ENCODE measurements around the gene ANGPTL8. TPM values are rescaled to one million over a fixed set of nuclear protein-coding genes. Genes with fewer than 3 reads are reported as not detected.

Gene ANGPTL8
- total RNA-seq, 2 experiments from 2014 or later = not detected

DNA sequence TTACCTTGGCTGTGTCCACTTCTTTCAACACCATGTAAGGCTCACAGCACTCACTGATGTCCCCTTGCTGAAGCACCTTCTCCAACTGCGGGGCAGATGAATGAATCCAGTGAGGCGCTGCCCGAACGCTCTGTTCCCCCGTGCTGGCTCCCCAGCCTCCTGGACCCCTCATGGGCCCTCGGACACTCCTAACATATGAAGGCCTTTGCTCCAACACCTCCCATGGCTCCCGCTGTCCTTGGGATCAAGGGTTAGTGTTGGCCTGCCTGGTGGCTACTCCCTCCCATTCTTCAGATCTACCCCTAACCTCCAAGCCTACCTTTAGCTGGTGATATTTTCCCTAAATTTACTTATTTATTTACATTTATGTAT is 4.4 kb downstream of the ANGPTL8 start:
- Mint-ChIP-seq H3K9me3 (peaks cover 4% of the 10 kb centered on the region), H3K27me3 (peaks cover 15% of the 10 kb centered on the region), H3K27ac (no peak overlapping the region), H3K4me1 (ENCODE audit: low read depth) (peaks cover 8% of the 10 kb centered on the region), H3K36me3 (no peaks in the 10 kb centered on the region), H3K4me3 (no peak overlapping the region)
- CTCF ChIA-PET = interaction anchor here (0.5 to 1.9 kb wide), 14 partner anchors 10 to 239 kb away, joined by 3 to 15 read pairs (median 4); partner anchors contain the start of genes CCDC159, ODAD3 and TMEM205
- POLR2A ChIA-PET = interaction anchor here (0.6 kb wide), 1 partner anchor 223 kb away, joined by 3 read pairs; no protein-coding TSS in a partner anchor
- no peak for DNase-seq
- intact Hi-C loops (cut with micrococcal nuclease) = no loop called here

DNA sequence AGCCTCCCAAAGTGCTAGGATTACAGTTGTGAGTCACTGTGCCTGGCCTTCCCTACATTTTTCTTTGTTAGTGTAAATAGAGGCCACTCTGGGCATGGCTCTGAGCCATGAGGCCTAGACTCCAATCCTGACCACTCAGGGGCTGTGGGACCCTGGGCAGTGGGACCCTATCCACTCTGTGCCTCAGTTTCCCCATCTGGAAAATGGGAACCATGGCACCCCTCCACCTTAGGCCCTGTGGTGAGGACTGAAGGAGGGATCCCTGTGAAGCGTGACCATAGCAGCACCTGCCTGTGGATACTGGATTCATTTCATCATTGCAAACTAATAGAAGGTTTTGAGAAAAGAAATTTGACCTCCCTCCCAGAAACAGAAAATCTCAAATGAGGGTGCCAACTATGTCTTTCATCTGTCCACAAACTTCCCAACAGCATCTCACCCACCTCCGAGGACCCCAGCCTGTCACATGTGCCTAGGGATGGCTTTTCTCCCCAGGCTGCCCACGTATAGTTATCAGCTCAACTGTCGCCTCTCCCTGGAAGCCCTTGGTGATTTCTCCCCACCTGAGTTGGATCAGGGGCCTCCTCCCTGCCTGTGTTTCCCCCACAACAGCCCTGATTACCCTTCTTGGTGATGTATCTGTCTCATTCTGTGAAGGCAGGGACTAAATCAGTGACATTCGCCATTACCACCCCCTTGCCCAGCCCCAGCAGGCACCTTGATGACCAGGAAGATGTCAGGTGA is 5.6 kb downstream of the ANGPTL8 start:
- H3K4me1 Mint-ChIP-seq (ENCODE audit: low read depth) = peaks cover 8% of the 10 kb centered on the region
- H3K27me3 Mint-ChIP-seq = peaks cover 15% of the 10 kb centered on the region
- intact Hi-C loops (cut with micrococcal nuclease) = no loop called here
- ChIA-PET POLR2A (no interaction called here), CTCF (no interaction called here)
- H3K9me3 Mint-ChIP-seq = no peaks in the 10 kb centered on the region
- H3K36me3 Mint-ChIP-seq = no peaks in the 10 kb centered on the region
- no peak overlapping the region for H3K27ac Mint-ChIP-seq
- no peak overlapping the region for H3K4me3 Mint-ChIP-seq
- no peak for DNase-seq

DNA sequence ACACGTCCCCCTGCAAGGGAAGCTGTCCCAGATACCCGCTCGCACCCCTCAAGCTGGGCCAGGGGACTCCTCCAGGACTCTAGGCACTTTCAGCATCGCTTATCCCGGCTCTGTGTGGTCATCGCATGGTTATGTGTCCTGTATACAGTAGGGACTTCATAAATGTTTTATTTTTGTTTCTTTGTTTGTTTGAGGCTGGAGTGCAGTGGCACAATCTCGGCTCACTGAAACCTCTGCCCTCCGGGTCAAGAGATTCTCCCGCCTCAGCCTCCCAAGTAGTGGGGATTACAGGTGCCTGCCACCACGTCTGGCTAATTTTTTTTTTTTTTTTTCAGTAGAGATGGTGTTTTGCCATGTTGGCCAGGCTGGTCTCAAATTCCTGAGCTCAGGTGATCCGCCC is 7.5 kb downstream of the ANGPTL8 start:
- no peaks in the 10 kb centered on the region for H3K36me3 Mint-ChIP-seq
- ChIA-PET CTCF (no interaction called here), POLR2A (no interaction called here)
- no peak overlapping the region for H3K27ac Mint-ChIP-seq
- H3K4me1 Mint-ChIP-seq (ENCODE audit: low read depth) = peaks cover 8% of the 10 kb centered on the region
- no peak overlapping the region for H3K4me3 Mint-ChIP-seq
- H3K9me3 Mint-ChIP-seq = no peaks in the 10 kb centered on the region
- H3K27me3 Mint-ChIP-seq = peaks cover 10% of the 10 kb centered on the region
- intact Hi-C loops (cut with micrococcal nuclease) = no loop called here
- no peak for DNase-seq

DNA sequence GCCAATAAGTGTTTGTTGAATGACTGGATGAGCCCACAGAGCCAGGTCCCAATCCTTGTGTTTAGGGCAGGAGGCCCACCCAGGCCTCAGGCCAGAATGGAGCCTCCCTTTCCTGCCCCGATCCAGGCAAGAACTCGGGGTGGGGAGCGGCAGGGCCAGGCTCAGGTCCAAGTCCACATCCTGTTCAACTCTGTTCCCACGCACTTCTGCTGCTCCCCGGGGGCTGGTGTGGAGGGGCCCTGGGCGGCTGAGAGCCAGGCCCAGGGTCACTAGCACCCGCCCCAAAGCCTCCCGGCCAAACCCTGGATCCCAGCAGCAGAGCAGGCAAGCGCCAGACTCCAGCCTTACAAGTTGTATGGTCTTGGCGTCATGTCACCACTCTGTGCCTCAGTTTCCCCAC is 8.0 kb downstream of the ANGPTL8 start:
- Mint-ChIP-seq H3K27me3 (peaks cover 8% of the 10 kb centered on the region), H3K9me3 (no peaks in the 10 kb centered on the region), H3K4me3 (no peak overlapping the region), H3K36me3 (no peaks in the 10 kb centered on the region), H3K4me1 (ENCODE audit: low read depth) (peaks cover 8% of the 10 kb centered on the region), H3K27ac (no peak overlapping the region)
- POLR2A ChIA-PET = no interaction called here
- CTCF ChIA-PET = no interaction called here
- intact Hi-C loops (cut with micrococcal nuclease) = no loop called here
- no peak for DNase-seq

DNA sequence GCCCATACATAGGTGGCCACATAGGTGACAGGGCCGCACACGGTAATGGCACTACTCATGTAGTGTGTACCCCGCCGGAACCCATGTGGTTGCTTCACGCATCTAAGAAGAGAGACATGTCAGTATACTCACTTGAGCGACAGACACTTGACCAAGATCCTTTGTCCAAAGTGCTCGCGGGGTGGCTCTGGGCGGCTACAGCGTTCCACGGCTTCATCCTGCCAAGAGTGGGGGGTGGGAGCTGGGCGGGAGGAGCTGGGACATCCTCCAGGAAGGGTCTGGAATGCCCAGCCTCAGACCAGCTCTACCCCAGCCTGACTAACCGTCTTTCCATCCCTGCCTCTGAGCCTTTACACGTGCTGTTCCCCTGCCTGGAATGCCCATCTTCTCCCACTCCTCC is 8.5 kb downstream of the ANGPTL8 start:
- intact Hi-C loops (cut with micrococcal nuclease) = no loop called here
- POLR2A ChIA-PET = no interaction called here

DNA sequence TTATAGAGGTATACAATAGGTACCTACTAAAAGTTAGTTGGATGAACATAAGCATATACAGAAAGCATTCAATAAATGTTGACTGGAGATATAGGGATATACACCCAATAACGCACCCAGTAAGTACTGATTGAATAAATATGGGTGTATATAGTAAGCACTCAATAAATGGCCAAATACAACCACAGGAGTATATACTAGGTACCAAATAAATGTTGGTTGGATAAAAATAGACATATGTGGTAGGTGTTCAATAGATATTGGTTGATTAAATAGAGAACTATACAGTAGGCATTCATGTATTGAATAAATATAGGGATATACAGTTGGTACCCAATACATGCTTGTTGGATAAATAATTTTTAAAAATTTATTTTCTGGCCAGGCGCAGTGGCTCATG is 9.4 kb downstream of the ANGPTL8 start:
- no peak overlapping the region for H3K4me3 Mint-ChIP-seq
- H3K27ac Mint-ChIP-seq = no peak overlapping the region
- intact Hi-C loops (cut with micrococcal nuclease) = no loop called here
- POLR2A ChIA-PET = no interaction called here
- peaks cover under 1% of the 10 kb centered on the region for H3K4me1 Mint-ChIP-seq (ENCODE audit: low read depth)
- DNase-seq = no peak
- peaks cover 2% of the 10 kb centered on the region for H3K27me3 Mint-ChIP-seq
- H3K9me3 Mint-ChIP-seq = no peaks in the 10 kb centered on the region
- CTCF ChIA-PET = no interaction called here
- H3K36me3 Mint-ChIP-seq = no peaks in the 10 kb centered on the region

More for the DNA sequence above, 8.5 kb downstream of the ANGPTL8 start:
- CTCF ChIA-PET = no interaction called here
- no peak for DNase-seq
- Mint-ChIP-seq H3K4me3 (no peak overlapping the region), H3K27ac (no peak overlapping the region), H3K4me1 (ENCODE audit: low read depth) (peaks cover 8% of the 10 kb centered on the region), H3K36me3 (no peaks in the 10 kb centered on the region), H3K27me3 (peaks cover 5% of the 10 kb centered on the region), H3K9me3 (no peaks in the 10 kb centered on the region)

DNA sequence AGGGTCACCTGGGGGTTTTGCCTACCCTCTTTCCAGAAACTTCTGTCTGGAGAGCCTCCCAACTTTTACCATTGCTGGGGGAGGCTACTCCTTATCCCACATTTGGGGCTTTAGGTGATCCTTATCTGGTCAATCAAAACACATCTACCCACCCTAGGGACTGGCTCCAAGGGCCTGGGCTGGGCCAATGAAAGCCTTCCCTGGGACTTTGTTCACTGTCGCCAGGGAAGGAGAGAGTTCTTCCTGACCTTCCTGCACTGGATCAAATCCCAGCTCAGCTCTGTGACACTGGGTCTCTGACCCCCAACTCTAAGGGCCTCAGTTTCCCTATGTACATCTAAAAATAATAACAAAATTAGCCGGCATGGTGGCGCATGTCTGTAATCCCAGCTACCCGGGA is 11.8 kb downstream of the ANGPTL8 start:
- no peak overlapping the region for H3K4me3 Mint-ChIP-seq
- no peaks in the 10 kb centered on the region for H3K36me3 Mint-ChIP-seq
- H3K4me1 Mint-ChIP-seq (ENCODE audit: low read depth) = no peaks in the 10 kb centered on the region
- intact Hi-C loops (cut with micrococcal nuclease) = no loop called here
- no peaks in the 10 kb centered on the region for H3K9me3 Mint-ChIP-seq
- no peak overlapping the region for H3K27ac Mint-ChIP-seq
- DNase-seq = no peak
- ChIA-PET CTCF (no interaction called here), POLR2A (no interaction called here)
- H3K27me3 Mint-ChIP-seq = no peaks in the 10 kb centered on the region

DNA sequence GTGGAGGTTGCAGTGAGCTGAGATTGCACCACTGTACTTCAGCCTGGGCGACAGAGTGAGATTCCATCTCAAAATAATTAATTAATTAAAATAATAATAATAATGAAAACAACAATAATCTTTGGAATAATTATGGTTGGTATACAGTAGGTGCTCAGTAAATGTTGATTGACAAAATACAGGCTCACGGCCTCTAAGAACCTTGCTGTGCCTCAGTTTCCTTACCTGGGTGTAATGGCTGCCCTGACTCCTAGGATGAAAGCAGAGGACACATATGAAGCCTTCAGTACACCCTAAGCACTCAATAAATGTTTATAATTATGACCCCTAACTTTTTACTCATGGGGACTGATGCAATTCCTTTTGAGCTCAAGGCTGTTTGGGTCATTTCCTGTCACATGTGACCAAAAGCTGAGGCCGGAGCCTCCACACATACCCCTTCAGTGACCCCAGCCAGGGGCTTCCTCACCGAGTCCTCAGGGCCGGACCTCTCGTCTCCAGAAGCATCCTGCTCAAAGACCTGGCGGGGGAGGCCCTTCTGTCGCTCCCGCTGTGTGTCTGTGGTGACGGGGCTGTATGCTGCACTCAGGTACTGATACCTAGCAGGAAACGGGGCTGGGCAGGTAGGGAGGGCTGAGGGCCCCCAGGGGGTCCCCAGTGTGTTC is 12.4 kb downstream of the ANGPTL8 start:
- Mint-ChIP-seq H3K36me3 (no peaks in the 10 kb centered on the region), H3K27me3 (no peaks in the 10 kb centered on the region), H3K27ac (no peak overlapping the region), H3K9me3 (no peaks in the 10 kb centered on the region), H3K4me1 (ENCODE audit: low read depth) (no peaks in the 10 kb centered on the region), H3K4me3 (no peak overlapping the region)
- ChIA-PET CTCF (no interaction called here), POLR2A (no interaction called here)
- intact Hi-C loops (cut with micrococcal nuclease) = no loop called here
- DNase-seq = no peak

DNA sequence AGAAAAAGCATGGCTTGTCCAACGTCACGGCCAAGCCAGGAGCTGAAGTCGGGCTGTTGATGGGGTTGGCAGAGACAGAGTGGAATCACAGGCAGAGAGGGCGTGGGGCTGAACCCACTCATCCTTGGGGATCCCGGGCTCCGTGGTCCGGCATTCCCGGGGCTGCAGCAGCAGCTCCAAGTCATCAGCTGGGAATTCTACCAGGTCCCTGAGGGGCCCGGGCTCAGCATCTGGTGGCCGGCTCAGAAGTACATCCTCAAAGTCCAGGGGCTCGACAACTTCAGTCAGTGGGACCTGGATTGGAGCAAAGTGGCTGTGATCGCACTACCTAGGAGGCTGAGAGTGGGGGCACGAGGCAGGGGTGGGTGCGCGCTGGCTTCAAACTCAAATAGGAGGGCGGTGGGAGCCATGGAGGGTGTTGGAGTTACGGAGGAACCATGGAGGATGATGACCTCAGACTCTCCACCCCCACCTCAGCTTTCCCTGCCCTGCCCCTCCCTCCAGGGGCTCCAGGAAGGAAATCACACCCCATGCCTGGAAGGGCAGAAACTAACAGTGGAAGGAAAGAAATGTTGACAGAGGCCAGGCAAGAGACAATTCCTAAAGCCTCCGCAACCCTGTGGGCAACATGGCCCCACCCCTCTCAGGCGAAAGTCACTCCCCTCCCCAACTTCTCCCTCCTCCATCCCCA is 13.4 kb downstream of the ANGPTL8 start:
- Mint-ChIP-seq H3K9me3 (no peaks in the 10 kb centered on the region), H3K4me1 (ENCODE audit: low read depth) (no peaks in the 10 kb centered on the region), H3K27me3 (no peaks in the 10 kb centered on the region), H3K4me3 (no peak overlapping the region), H3K27ac (no peak overlapping the region), H3K36me3 (no peaks in the 10 kb centered on the region)
- intact Hi-C loops (cut with micrococcal nuclease) = no loop called here
- CTCF ChIA-PET = no interaction called here
- POLR2A ChIA-PET = no interaction called here
- DNase-seq = no peak

DNA sequence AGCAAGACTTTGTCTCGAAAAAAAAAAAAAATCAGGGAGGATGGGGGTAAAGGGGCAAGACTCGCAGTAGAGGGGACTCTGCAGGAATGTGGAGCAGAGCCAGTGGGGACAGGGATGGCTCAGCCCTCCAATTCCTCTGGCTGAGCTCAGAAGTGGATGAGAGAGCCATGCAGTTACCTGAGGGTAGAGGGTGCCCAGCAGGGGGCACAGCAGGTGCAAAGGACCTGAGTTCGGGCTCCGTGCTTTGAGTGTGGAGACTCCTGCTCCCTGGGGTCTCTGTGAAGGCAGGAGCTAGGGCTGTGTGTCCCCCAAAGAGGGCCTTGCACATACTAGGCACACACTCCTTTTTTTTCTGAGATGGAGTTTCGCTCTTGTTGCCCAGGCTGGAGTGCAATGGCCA is 15.2 kb downstream of the ANGPTL8 start:
- DNase-seq = no peak
- CTCF ChIA-PET = interaction anchor here (0.7 kb wide), 1 partner anchor 133 kb away, joined by 3 read pairs; no protein-coding TSS in a partner anchor
- intact Hi-C loops (cut with micrococcal nuclease) = no loop called here

DNA sequence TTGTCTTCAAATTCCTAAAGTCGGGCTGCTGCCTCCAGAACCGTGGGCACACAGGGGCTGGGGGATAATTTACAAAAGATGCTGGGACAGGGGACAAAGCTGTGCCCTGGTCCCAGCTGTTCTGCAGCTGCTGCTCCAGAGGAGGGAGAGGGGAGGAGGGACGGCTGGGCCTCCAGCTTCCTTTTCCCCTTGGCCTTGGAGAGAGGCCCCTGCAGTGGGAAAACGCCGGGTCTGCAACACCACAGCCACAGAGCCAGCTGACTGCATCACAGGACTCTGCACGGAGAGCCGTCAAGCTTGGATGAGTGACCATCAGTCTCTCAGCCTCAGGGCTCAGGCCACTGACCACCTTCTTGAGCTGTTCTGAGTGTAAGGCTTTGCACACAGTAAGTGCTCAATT is 16.8 kb downstream of the ANGPTL8 start:
- H3K4me3 Mint-ChIP-seq = no peak overlapping the region
- H3K27me3 Mint-ChIP-seq = peaks cover 5% of the 10 kb centered on the region
- DNase-seq = no peak
- POLR2A ChIA-PET = no interaction called here
- intact Hi-C loops (cut with micrococcal nuclease) = no loop called here
- no peak overlapping the region for H3K27ac Mint-ChIP-seq
- CTCF ChIA-PET = no interaction called here
- H3K9me3 Mint-ChIP-seq = no peaks in the 10 kb centered on the region
- H3K4me1 Mint-ChIP-seq (ENCODE audit: low read depth) = no peaks in the 10 kb centered on the region
- no peaks in the 10 kb centered on the region for H3K36me3 Mint-ChIP-seq

More for the DNA sequence above, 15.2 kb downstream of the ANGPTL8 start:
- no peaks in the 10 kb centered on the region for H3K36me3 Mint-ChIP-seq
- no peak overlapping the region for H3K27ac Mint-ChIP-seq
- H3K4me3 Mint-ChIP-seq = no peak overlapping the region
- H3K9me3 Mint-ChIP-seq = no peaks in the 10 kb centered on the region
- no peaks in the 10 kb centered on the region for H3K27me3 Mint-ChIP-seq
- no peaks in the 10 kb centered on the region for H3K4me1 Mint-ChIP-seq (ENCODE audit: low read depth)
- POLR2A ChIA-PET = no interaction called here

DNA sequence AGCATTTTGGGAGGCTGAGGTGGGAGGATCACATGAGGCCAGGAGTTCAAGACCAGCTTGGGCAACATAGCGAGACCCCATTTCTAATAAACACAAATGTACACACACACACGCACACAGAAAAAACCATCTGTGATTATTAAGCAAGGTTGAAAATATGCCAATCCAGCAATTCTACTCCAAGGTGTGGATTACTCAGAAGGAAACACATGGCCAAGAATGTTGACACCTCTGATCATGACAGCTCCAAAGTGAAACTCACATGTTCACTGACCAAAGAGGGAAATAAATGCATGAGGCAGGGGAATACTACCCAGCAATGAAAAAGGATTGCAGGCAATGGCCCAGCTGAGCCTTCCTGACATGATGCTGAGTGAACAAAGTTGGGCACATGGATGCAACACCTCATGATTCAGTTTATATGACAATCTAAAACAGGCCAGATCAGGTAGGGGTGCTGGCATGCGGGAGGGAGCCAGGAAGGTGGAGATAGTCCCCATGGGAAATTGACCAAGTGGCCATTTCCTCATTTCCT is 18.5 kb downstream of the ANGPTL8 start:
- Mint-ChIP-seq H3K27ac (no peak overlapping the region), H3K4me3 (no peak overlapping the region), H3K9me3 (no peaks in the 10 kb centered on the region), H3K36me3 (no peaks in the 10 kb centered on the region), H3K4me1 (ENCODE audit: low read depth) (no peaks in the 10 kb centered on the region), H3K27me3 (peaks cover 14% of the 10 kb centered on the region)
- intact Hi-C loops (cut with micrococcal nuclease) = no loop called here
- ChIA-PET CTCF (no interaction called here), POLR2A (no interaction called here)
- DNase-seq = no peak

Measured in activated CD4-positive, alpha-beta memory T cell treated with anti-CD3 and anti-CD28 coated beads for 36 hours (primary cell).